Small intestine (tissue), 7 donors: Measurements from ENCODE around the gene GGCT. TPM values are rescaled to one million over a fixed set of nuclear protein-coding genes. Genes with fewer than 3 reads are reported as not detected.
"Not testable (repeated sequence)": the region's sequence is repeated elsewhere in the genome, so short reads cannot be mapped to it uniquely, and the experiment has no call there.

Source experiments
- DNase-seq, 2 donors: peaks; one replicate each; pipeline versions ENCODE4 v3.0.0 to v3.0.0-alpha.2; 2013
- FAIRE-seq: peaks from 2 replicates; lab custom pipeline; 2012; peaks lifted over from hg19 to GRCh38; lab: Jason Lieb, UNC
- H3K27ac ChIP-seq, 3 donors: one replicate each; pipeline ENCODE4 v1.5.1; 2013; ENCODE audit warnings: low read length in 2 of 3, mild to moderate bottlenecking in 2 of 3, control low read depth in 1 of 3, inconsistent platforms in 1 of 3, low read depth in 1 of 3, moderate library complexity in 1 of 3
- H3K27me3 ChIP-seq, 3 donors: one replicate each; pipeline ENCODE4 v1.6.1; 2013; ENCODE audit warnings: low read length in 3 of 3, inconsistent platforms in 1 of 3; ENCODE audit not compliant: control insufficient read depth in 3 of 3, insufficient read depth in 3 of 3
- H3K36me3 ChIP-seq, 3 donors: one replicate each; pipeline ENCODE4 v1.6.1; 2013; ENCODE audit warnings: low read length in 3 of 3, inconsistent platforms in 1 of 3, low read depth in 1 of 3, mild to moderate bottlenecking in 1 of 3, moderate library complexity in 1 of 3; ENCODE audit not compliant: control insufficient read depth in 3 of 3, insufficient read depth in 2 of 3
- H3K4me1 ChIP-seq, 3 donors: one replicate each; pipeline ENCODE4 v1.6.1; 2013; ENCODE audit warnings: low read length in 2 of 3, inconsistent platforms in 1 of 3, low read depth in 1 of 3, mild to moderate bottlenecking in 1 of 3, moderate library complexity in 1 of 3; ENCODE audit not compliant: control insufficient read depth in 3 of 3, insufficient read depth in 2 of 3
- H3K4me3 ChIP-seq, 3 donors: one replicate each; pipeline ENCODE4 v1.5.1; 2013; ENCODE audit warnings: low read length in 3 of 3, control low read depth in 1 of 3, inconsistent platforms in 1 of 3, low read depth in 1 of 3, mild to moderate bottlenecking in 1 of 3, moderate library complexity in 1 of 3
- H3K9me3 ChIP-seq, 2 donors: one replicate each; pipeline ENCODE4 v1.6.1; 2013; ENCODE audit warnings: low read depth in 1 of 2, low read length in 1 of 2; ENCODE audit not compliant: control insufficient read depth in 2 of 2, insufficient read depth in 1 of 2
- WGBS, 3 donors: extraction: QIAGEN DNeasy Blood & Tissue Kit; methylation state at CpG; one replicate each; pipeline ENCODE4 v1.1.7; 2013; 5-methylcytosine and 5-hydroxymethylcytosine counted together
- polyA plus RNA-seq, 4 donors: library from polyadenylated mRNA; stranded (reverse) in 3 of 4; unstranded in 1 of 4; fragments of 200-250 nt in 3 of 4; fragments of 120-200 nt in 1 of 4; gene quantifications; one replicate each; pipeline versions ENCODE4 v1.2.1 to v1.2.3, GENCODE V29; 2013
- donor health status: healthy with polysubstance abuse.
- donor health status: control.
- donor health status: control.
- donor health status: Bipolar disorder and iron deficiency.
- donor health status: healthy.

Gene GGCT
- polyA plus RNA-seq, 4 donors = 57.3 to 105 (median 70.5) TPM

GRCh38 chr7:30514776-30515175 lies 10.1 kb upstream of the GGCT start:
- FAIRE-seq = no peak
- H3K9me3 ChIP-seq = no peaks in the 10 kb centered on the region
- WGBS, 3 donors = 92 to 98% (median 96%) methylated on average over 1 of the region's 1 CpG
- no peaks in the 10 kb centered on the region for H3K36me3 ChIP-seq
- H3K27ac ChIP-seq = no peak overlapping the region
- no peaks in the 10 kb centered on the region for H3K27me3 ChIP-seq
- no peak overlapping the region for H3K4me3 ChIP-seq
- H3K4me1 ChIP-seq = peaks cover 0 to 18% (median 5%) of the 10 kb centered on the region in 3 donors
- DNase-seq = no peak

- Histone ChIP-seq H3K4me3 (no peak overlapping the region), H3K36me3 (no peaks in the 10 kb centered on the region), H3K9me3 (no peaks in the 10 kb centered on the region), H3K4me1 (peaks cover 0 to 14% (median 5%) of the 10 kb centered on the region in 3 donors), H3K27me3 (no peaks in the 10 kb centered on the region), H3K27ac (no peak overlapping the region)
- no peak for FAIRE-seq
- DNase-seq = no peak
- WGBS, 3 donors = 79 to 93% (median 83%) methylated on average over 3 of the region's 3 CpGs
These were observed 9.5 kb upstream of the GGCT start for GRCh38 chr7:30514177-30514576.

- FAIRE-seq (no peak), DNase-seq (no peak)
- H3K4me1 ChIP-seq = peaks cover 0 to 11% (median 5%) of the 10 kb centered on the region in 3 donors
- no peaks in the 10 kb centered on the region for H3K36me3 ChIP-seq
- 75 to 90% (median 87%) methylated on average over 2 of the region's 2 CpGs for WGBS, 3 donors
- no peaks in the 10 kb centered on the region for H3K27me3 ChIP-seq
- no peaks in the 10 kb centered on the region for H3K9me3 ChIP-seq
- no peak overlapping the region for H3K4me3 ChIP-seq
- H3K27ac ChIP-seq = no peak overlapping the region
These were observed 9.1 kb upstream of the GGCT start for GRCh38 chr7:30513762-30514161.

- Histone ChIP-seq H3K36me3 (no peaks in the 10 kb centered on the region), H3K27ac (no peak overlapping the region), H3K27me3 (no peaks in the 10 kb centered on the region), H3K9me3 (peaks cover 0 to 2% of the 10 kb centered on the region in 2 donors), H3K4me3 (no peak overlapping the region), H3K4me1 (peaks cover 0 to 11% (median 5%) of the 10 kb centered on the region in 3 donors)
- no peak for FAIRE-seq
- 69 to 88% (median 81%) methylated on average over 1 of the region's 1 CpG for WGBS, 3 donors
- no peak for DNase-seq
These were observed 7.5 kb upstream of the GGCT start for GRCh38 chr7:30511973-30512662.

GRCh38 chr7:30511494-30511893 lies 6.9 kb upstream of the GGCT start:
- Histone ChIP-seq H3K36me3 (no peaks in the 10 kb centered on the region), H3K9me3 (peaks cover 0 to 5% of the 10 kb centered on the region in 2 donors), H3K4me3 (no peak overlapping the region), H3K27ac (no peak overlapping the region), H3K4me1 (peaks cover 0 to 11% (median 5%) of the 10 kb centered on the region in 3 donors), H3K27me3 (no peaks in the 10 kb centered on the region)
- 68 to 85% (median 73%) methylated on average over 2 of the region's 2 CpGs for WGBS, 3 donors
- FAIRE-seq (no peak), DNase-seq (no peak)

- H3K27me3 ChIP-seq = no peaks in the 10 kb centered on the region
- no peak overlapping the region for H3K4me3 ChIP-seq
- H3K9me3 ChIP-seq = peaks cover 0 to 5% of the 10 kb centered on the region in 2 donors
- DNase-seq = peak; percentile 62 to 66
- peaks cover 0 to 11% (median 5%) of the 10 kb centered on the region in 3 donors for H3K4me1 ChIP-seq
- WGBS, 3 donors = 69 to 73% (median 70%) methylated on average over 4 of the region's 4 CpGs
- no peaks in the 10 kb centered on the region for H3K36me3 ChIP-seq
- no peak for FAIRE-seq
- no peak overlapping the region for H3K27ac ChIP-seq
These were observed 5.8 kb upstream of the GGCT start for GRCh38 chr7:30510124-30511075.

- 14 to 54% (median 26%) methylated on average over 9 of the region's 9 CpGs for WGBS, 3 donors
- H3K9me3 ChIP-seq, H3K27ac ChIP-seq, DNase-seq, H3K36me3 ChIP-seq, FAIRE-seq, H3K4me3 ChIP-seq, H3K27me3 ChIP-seq: not testable (repeated sequence)
- H3K4me1 ChIP-seq = peaks cover 0 to 11% (median 5%) of the 10 kb centered on the region in 3 donors
These were observed 4.7 kb upstream of the GGCT start for GRCh38 chr7:30509171-30509857.

- not testable (repeated sequence) for H3K4me1 ChIP-seq, H3K9me3 ChIP-seq, H3K36me3 ChIP-seq, H3K27ac ChIP-seq, DNase-seq, FAIRE-seq, H3K27me3 ChIP-seq, H3K4me3 ChIP-seq
- WGBS, 3 donors = 84 to 90% (median 85%) methylated on average over 9 of the region's 9 CpGs
These were observed 2.8 kb upstream of the GGCT start for GRCh38 chr7:30507346-30507900.
